Measurements from ENCODE around the gene KIAA1671.

DNA sequence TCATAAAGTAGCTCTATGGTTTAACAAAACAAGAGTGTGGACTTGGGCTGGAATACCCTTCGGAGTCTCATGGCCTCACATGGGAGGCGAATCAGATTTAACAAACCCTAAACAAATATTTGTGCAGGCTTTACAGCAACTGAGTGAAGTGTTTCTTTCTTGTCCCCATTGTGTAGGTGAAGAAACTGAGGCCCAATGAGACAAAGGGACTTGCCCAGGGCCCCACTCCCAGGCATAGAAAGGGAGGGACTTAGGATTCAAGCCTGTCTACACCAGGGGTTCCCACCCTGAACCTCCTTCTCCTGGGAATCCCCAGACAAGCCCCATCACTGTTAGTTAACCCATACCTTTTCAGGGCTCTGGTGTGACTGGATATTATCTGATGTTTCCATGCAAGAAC, 192.0 kb downstream of the KIAA1671 start:
- no peak for TF ChIP-seq CTCF (IDR thresholded peaks at IDR 0.05)
- no peak for TF ChIP-seq EP300 (IDR thresholded peaks at IDR 0.05)
- TF ChIP-seq POLR2A (IDR thresholded peaks at IDR 0.05): no peak
